Activated T-helper 2 cell treated with anti-CD3 and anti-CD28 coated beads, Interferon-gamma antibody, Interleukin-2, Interleukin-4, amounts not matched to agents 10 μg/mL and 5 μg/mL and 100 μg/mL, durations not matched to agents 14 hours and 24 hours and 36 hours (primary cell): Measurements from ENCODE around the gene MIDN. TPM values are rescaled to one million over a fixed set of nuclear protein-coding genes. Genes with fewer than 3 reads are reported as not detected.

Experiments
- DNase-seq: peaks from one replicate; pipeline ENCODE4 v3.0.0; 2021; ENCODE audit warnings: low spot score
- H3K27ac Mint-ChIP-seq: one replicate; pipeline ENCODE4 v1.8.0; 2021; ENCODE audit warnings: mixed read lengths
- H3K27me3 Mint-ChIP-seq: one replicate; pipeline ENCODE4 v1.8.0; 2021; ENCODE audit warnings: low read depth, mixed read lengths
- H3K36me3 Mint-ChIP-seq: one replicate; pipeline ENCODE4 v1.8.0; 2021; ENCODE audit warnings: low read depth, mixed read lengths
- H3K4me1 Mint-ChIP-seq: one replicate; pipeline ENCODE4 v1.8.0; 2021; ENCODE audit warnings: low read depth, mixed read lengths
- H3K4me3 Mint-ChIP-seq: one replicate; pipeline ENCODE4 v1.8.0; 2021; ENCODE audit warnings: low read depth, mild to moderate bottlenecking, moderate library complexity, mixed read lengths
- H3K9me3 Mint-ChIP-seq: one replicate; pipeline ENCODE4 v1.8.0; 2021; ENCODE audit warnings: mixed read lengths
- intact Hi-C: fragments of 100-400 bp; cut with micrococcal nuclease; formaldehyde crosslinking; loops from one replicate; pipeline ENCODE4 v1.15.1; 2023
- total RNA-seq: library from RNA; stranded (reverse); gene quantifications from 2 replicates; pipeline ENCODE4 v1.2.3, GENCODE V29; 2022

The MIDN gene
- total RNA-seq, 1 donor from 2014 or later = 84.7 TPM

- no peaks in the 10 kb centered on the region for H3K9me3 Mint-ChIP-seq
- no peak for DNase-seq
- peak overlapping the region; percentile 93 for H3K4me3 Mint-ChIP-seq
- no peaks in the 10 kb centered on the region for H3K27me3 Mint-ChIP-seq
- intact Hi-C loops = loop anchor here (10.0 kb wide), 2 partner anchors 133 to 243 kb away; partner anchors contain the start of genes ADAMTSL5, DAZAP1 and GAMT
- peak overlapping the region; percentile 52 for H3K27ac Mint-ChIP-seq
- peaks cover 44% of the 10 kb centered on the region for H3K4me1 Mint-ChIP-seq
- H3K36me3 Mint-ChIP-seq = peaks cover 53% of the 10 kb centered on the region
These were observed 23.4 kb downstream of the MIDN start for GRCh38 chr19:1271528-1272422.

DNA sequence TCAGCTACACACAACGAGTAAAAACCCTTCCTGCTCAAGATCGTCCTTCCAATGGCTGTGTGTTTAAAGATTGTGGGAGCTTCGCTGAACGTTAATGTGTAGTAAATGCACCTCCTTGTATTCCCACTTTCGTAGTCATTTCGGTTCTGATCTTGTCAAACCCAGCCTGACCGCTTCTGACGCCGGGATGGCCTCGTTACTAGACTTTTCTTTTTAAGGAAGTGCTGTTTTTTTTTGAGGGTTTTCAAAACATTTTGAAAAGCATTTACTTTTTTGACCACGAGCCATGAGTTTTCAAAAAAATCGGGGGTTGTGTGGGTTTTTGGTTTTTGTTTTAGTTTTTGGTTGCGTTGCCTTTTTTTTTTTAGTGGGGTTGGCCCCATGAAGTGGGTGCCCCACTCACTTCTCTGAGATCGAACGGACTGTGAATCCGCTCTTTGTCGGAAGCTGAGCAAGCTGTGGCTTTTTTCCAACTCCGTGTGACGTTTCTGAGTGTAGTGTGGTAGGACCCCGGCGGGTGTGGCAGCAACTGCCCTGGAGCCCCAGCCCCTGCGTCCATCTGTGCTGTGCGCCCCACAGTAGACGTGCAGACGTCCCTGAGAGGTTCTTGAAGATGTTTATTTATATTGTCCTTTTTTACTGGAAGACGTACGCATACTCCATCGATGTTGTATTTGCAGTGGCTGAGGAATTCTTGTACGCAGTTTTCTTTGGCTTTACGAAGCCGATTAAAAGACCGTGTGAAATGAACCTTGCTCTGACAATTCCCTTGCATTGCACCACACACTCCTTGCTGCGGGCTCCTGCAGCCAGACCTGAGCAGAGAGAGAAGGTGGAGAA is 24.3 kb downstream of the MIDN start:
- Mint-ChIP-seq H3K27me3 (no peaks in the 10 kb centered on the region), H3K9me3 (no peaks in the 10 kb centered on the region), H3K4me1 (peaks cover 43% of the 10 kb centered on the region), H3K27ac (peak overlapping the region; percentile 67), H3K4me3 (peak overlapping the region; percentile 54), H3K36me3 (peaks cover 55% of the 10 kb centered on the region)
- intact Hi-C loops = loop anchor here (10.0 kb wide), 2 partner anchors 132 to 242 kb away; partner anchors contain the start of genes ADAMTSL5, DAZAP1 and GAMT
- DNase-seq = no peak

DNA sequence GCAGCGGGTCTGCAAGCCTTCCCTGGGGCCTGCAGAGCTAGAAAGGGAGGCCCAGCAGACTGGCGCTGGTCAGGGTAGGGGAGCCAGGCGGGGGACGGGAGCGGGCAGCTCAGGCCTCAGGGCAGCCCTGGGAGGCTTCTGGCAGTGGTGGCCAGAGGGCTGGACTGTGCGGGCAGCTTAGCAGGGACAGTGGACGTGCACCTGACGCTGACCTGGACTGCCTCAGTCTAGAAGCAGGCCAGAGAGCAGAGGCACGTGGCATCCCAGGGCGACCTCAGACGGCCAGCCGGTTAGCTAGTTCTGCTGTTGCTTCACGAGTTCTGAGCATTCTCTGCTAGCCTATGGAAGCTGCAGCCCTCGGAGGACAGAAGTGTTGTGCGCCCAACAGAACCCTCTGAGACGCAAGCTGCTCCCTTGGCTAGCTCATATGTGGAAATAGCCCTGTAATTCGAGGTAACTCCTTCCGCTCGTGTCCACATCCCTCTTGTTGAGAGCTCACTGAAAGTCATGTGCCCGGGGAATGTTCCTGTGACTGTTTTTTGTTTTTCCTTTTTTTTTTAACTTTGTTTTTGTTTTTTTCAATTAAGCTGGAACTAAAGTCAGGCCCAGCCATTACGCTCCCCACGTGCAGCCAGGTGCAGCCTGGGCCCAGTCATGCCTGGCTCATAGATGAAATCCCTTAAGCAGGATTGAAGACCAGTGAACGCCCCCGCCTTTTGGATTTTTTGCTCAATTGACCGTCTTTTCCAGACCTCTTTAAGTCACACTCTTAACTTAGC is 25.1 kb downstream of the MIDN start:
- Mint-ChIP-seq H3K9me3 (no peaks in the 10 kb centered on the region), H3K4me1 (peaks cover 39% of the 10 kb centered on the region), H3K4me3 (peak overlapping the region; percentile 54), H3K27me3 (no peaks in the 10 kb centered on the region), H3K27ac (peak overlapping the region; percentile 67), H3K36me3 (peaks cover 60% of the 10 kb centered on the region)
- intact Hi-C loops = loop anchor here (10.0 kb wide), 2 partner anchors 131 to 241 kb away; partner anchors contain the start of genes ADAMTSL5, DAZAP1 and GAMT
- DNase-seq = no peak

DNA sequence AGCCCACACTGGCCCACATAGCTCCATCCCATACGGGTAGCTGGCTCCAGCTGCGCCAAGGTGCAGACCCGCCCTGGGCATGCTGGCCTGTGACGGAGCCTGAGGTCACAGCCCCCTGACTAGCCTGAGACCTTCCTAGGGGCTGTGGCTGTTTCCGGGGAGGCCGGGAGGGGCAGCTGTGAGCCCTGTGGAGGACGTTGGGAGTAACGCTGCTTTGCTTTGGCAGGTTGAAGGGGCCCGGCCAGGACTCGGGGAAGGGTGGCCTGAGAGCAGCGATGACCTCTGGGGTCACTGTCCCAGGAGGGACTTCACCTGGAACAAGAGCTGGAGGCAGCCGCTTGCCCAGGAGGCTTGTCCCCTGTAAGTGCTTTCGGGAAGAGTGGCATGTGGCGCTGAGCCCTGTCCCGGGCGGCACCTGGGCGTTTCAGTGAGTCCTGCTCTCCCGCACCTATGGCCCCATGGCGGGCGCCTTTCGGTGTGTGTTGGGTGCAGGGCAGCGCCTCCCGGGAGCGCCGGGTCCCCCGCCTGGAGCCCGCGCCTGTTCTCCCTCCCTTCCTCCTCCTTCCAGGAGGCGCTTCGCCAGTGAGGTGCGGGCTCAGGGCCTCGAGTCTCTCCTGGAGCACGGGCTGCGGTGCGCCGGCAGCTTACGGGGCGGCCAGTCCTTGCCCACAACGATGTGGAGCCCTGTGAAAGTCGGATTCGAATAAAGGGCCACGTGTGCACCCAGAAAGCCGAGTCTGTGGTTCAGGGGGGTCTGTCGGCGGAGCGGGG is 25.9 kb downstream of the MIDN start:
- Mint-ChIP-seq H3K27me3 (no peaks in the 10 kb centered on the region), H3K27ac (peak overlapping the region; percentile 64), H3K4me1 (peaks cover 35% of the 10 kb centered on the region), H3K9me3 (no peaks in the 10 kb centered on the region), H3K4me3 (peak overlapping the region; percentile 75), H3K36me3 (peaks cover 66% of the 10 kb centered on the region)
- no peak for DNase-seq
- intact Hi-C loops = loop anchor here (10.0 kb wide), 2 partner anchors 131 to 241 kb away; partner anchors contain the start of genes ADAMTSL5, DAZAP1 and GAMT

GRCh38 chr19:1274852-1275259 is 26.5 kb downstream of the MIDN start:
- peaks cover 38% of the 10 kb centered on the region for H3K4me1 Mint-ChIP-seq
- H3K36me3 Mint-ChIP-seq = peaks cover 70% of the 10 kb centered on the region
- no peak for DNase-seq
- intact Hi-C loops = loop anchor here (5.0 to 10.0 kb wide), 3 partner anchors 107 to 240 kb away; partner anchors contain the start of genes ADAMTSL5, DAZAP1, GAMT and NDUFS7
- H3K9me3 Mint-ChIP-seq = no peaks in the 10 kb centered on the region
- H3K27ac Mint-ChIP-seq = no peak overlapping the region
- no peaks in the 10 kb centered on the region for H3K27me3 Mint-ChIP-seq
- H3K4me3 Mint-ChIP-seq = peak overlapping the region; percentile 75

DNA sequence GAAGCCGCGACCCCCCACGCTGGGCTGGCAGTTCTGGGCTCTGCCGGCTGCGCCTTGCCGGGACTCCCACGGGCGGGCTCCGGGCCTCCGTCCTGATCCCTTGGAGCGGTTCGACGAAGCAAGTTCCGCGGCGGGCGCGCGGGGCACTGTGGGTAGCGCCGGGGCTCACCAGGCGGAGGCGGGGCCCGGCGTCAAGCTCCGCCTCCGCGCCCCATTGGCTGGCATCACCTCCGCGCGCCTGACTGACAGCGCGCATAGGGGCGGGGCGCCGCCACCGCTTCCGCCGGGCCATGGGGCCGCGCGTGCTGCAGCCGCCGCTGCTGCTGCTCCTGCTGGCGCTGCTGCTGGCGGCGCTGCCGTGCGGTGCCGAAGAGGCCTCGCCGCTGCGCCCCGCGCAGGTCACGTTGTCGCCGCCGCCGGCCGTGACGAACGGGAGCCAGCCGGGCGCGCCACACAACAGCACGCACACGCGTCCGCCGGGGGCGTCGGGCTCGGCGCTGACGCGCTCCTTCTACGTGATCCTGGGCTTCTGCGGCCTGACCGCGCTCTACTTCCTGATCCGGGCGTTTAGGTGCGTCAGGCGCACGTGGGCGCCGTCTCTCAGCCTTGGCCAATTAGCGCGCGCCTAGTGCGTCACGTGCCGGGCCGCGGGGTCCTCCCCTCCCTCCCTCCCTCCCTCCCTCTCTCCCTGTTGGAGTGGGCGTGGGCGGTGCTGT is 27.0 kb downstream of the MIDN start, which contains the start of gene FAM174C:
TSS of gene FAM174C (plus strand) at position 271 of the 716 bp plus-strand sequence. CDS start at position 291, 20 bp downstream.
- Mint-ChIP-seq H3K9me3 (no peaks in the 10 kb centered on the region), H3K4me1 (peaks cover 37% of the 10 kb centered on the region)

GRCh38 chr19:1275976-1276627 is 27.7 kb downstream of the MIDN start:
- H3K36me3 Mint-ChIP-seq = peaks cover 65% of the 10 kb centered on the region

More for the DNA sequence above, 27.0 kb downstream of the MIDN start, which contains the start of gene FAM174C:
- H3K36me3 Mint-ChIP-seq = peaks cover 70% of the 10 kb centered on the region
- H3K27ac Mint-ChIP-seq = peak within 1 kb of the TSS; percentile 96
- DNase-seq = peak; percentile 93
- intact Hi-C loops = loop anchor here (5.0 to 10.0 kb wide), 3 partner anchors 107 to 239 kb away; partner anchors contain the start of genes ADAMTSL5, DAZAP1, GAMT and NDUFS7
- H3K4me3 Mint-ChIP-seq = peak within 1 kb of the TSS; percentile 92
- no peaks in the 10 kb centered on the region for H3K27me3 Mint-ChIP-seq

GRCh38 chr19:1276628-1277022 is 28.2 kb downstream of the MIDN start:
- Mint-ChIP-seq H3K36me3 (peaks cover 59% of the 10 kb centered on the region), H3K27ac (peak overlapping the region; percentile 96), H3K9me3 (no peaks in the 10 kb centered on the region), H3K4me3 (peak overlapping the region; percentile 92), H3K4me1 (peaks cover 30% of the 10 kb centered on the region), H3K27me3 (peaks cover under 1% of the 10 kb centered on the region)
- DNase-seq = no peak
- intact Hi-C loops = loop anchor here (5.0 to 10.0 kb wide), 3 partner anchors 106 to 238 kb away; partner anchors contain the start of genes ADAMTSL5, DAZAP1, GAMT and NDUFS7

More at GRCh38 chr19:1275976-1276627, 27.7 kb downstream of the MIDN start:
- no peaks in the 10 kb centered on the region for H3K27me3 Mint-ChIP-seq
- H3K4me3 Mint-ChIP-seq = peak overlapping the region; percentile 92
- peaks cover 34% of the 10 kb centered on the region for H3K4me1 Mint-ChIP-seq
- H3K27ac Mint-ChIP-seq = peak overlapping the region; percentile 96
- DNase-seq = no peak
- no peaks in the 10 kb centered on the region for H3K9me3 Mint-ChIP-seq
- intact Hi-C loops = loop anchor here (5.0 to 10.0 kb wide), 3 partner anchors 106 to 239 kb away; partner anchors contain the start of genes ADAMTSL5, DAZAP1, GAMT and NDUFS7

GRCh38 chr19:1277061-1277460 is 28.7 kb downstream of the MIDN start:
- DNase-seq = no peak
- no peaks in the 10 kb centered on the region for H3K9me3 Mint-ChIP-seq
- peaks cover 28% of the 10 kb centered on the region for H3K4me1 Mint-ChIP-seq
- intact Hi-C loops = loop anchor here (5.0 to 10.0 kb wide), 3 partner anchors 105 to 238 kb away; partner anchors contain the start of genes ADAMTSL5, DAZAP1, GAMT and NDUFS7
- peaks cover 55% of the 10 kb centered on the region for H3K36me3 Mint-ChIP-seq
- H3K4me3 Mint-ChIP-seq = peak overlapping the region; percentile 92
- H3K27ac Mint-ChIP-seq = peak overlapping the region; percentile 96
- peaks cover 3% of the 10 kb centered on the region for H3K27me3 Mint-ChIP-seq

GRCh38 chr19:1278074-1278473 is 29.7 kb downstream of the MIDN start:
- DNase-seq = no peak
- Mint-ChIP-seq H3K4me3 (no peak overlapping the region), H3K36me3 (peaks cover 46% of the 10 kb centered on the region), H3K27ac (no peak overlapping the region), H3K9me3 (no peaks in the 10 kb centered on the region), H3K27me3 (peaks cover 4% of the 10 kb centered on the region), H3K4me1 (peaks cover 21% of the 10 kb centered on the region)
- intact Hi-C loops = loop anchor here (5.0 to 10.0 kb wide), 3 partner anchors 104 to 237 kb away; partner anchors contain the start of genes ADAMTSL5, DAZAP1, GAMT and NDUFS7
